GM12878 (cell line): Measurements from ENCODE around the gene KCNJ14. TPM values are rescaled to one million over a fixed set of nuclear protein-coding genes. Genes with fewer than 3 reads are reported as not detected.

ENCODE experiments used
- BACH1 ChIP-seq: fragments of 450-650 bp; IDR thresholded peaks from 2 replicates; pipeline ENCODE4 v1.6.1; 2017; ENCODE audit warnings: mild to moderate bottlenecking, borderline replicate concordance
- CHD1 ChIP-seq: IDR thresholded peaks from 2 replicates; pipeline ENCODE4 v1.6.1; 2012; ENCODE audit warnings: low read depth, low read length, improper control_type of control experiment
- CHD2 ChIP-seq: IDR thresholded peaks from 2 replicates; pipeline ENCODE4 v1.6.1; 2011; ENCODE audit warnings: low read depth, low read length, improper control_type of control experiment, borderline replicate concordance
- CHD4 ChIP-seq: fragments of 200-600 bp; sonication (generic); IDR thresholded peaks from 2 replicates; pipeline ENCODE4 v1.6.1; 2016; ENCODE audit warnings: mild to moderate bottlenecking
- HCFC1 ChIP-seq: fragments of 150-350 bp; IDR thresholded peaks from 2 replicates; pipeline ENCODE4 v1.6.1; 2014; ENCODE audit warnings: low read length
- HDAC2 ChIP-seq: fragments of 200-600 bp; sonication (generic); IDR thresholded peaks from 2 replicates; pipeline ENCODE4 v1.6.1; 2017
- HDAC6 ChIP-seq: fragments of 200-600 bp; sonication (generic); IDR thresholded peaks from one replicate; pipeline ENCODE4 v1.8.0; 2017; ENCODE audit warnings: antibody characterized with exemption; ENCODE audit not compliant: unreplicated experiment
- HSF1 ChIP-seq: fragments of 150-350 bp; IDR thresholded peaks from 2 replicates; pipeline ENCODE4 v1.6.1; 2014; ENCODE audit warnings: mild to moderate bottlenecking, low read depth, low read length
- IRF3 ChIP-seq: fragments of 450-650 bp; IDR thresholded peaks from 2 replicates; pipeline ENCODE4 v1.6.1; 2014; ENCODE audit warnings: mild to moderate bottlenecking
- IRF5 ChIP-seq: fragments of 450-650 bp; IDR thresholded peaks from 2 replicates; pipeline ENCODE4 v1.6.1; 2017; ENCODE audit warnings: borderline replicate concordance
- NFYA ChIP-seq: IDR thresholded peaks from 2 replicates; pipeline ENCODE4 v1.6.1; 2011; ENCODE audit warnings: low read depth, mild to moderate bottlenecking, low read length, improper control_type of control experiment, borderline replicate concordance
- NFYB ChIP-seq: IDR thresholded peaks from 2 replicates; pipeline ENCODE4 v1.6.1; 2011; ENCODE audit warnings: low read depth, mild to moderate bottlenecking, low read length, improper control_type of control experiment, moderate library complexity; ENCODE audit not compliant: insufficient read depth
- NR2F1 ChIP-seq: fragments of 450-650 bp; conservative IDR thresholded peaks from 2 replicates; pipeline ENCODE4 v1.6.1; 2017; ENCODE audit warnings: mild to moderate bottlenecking
- PAX5 ChIP-seq: IDR thresholded peaks from 2 replicates; pipeline ENCODE4 v1.6.1; 2011; ENCODE audit warnings: low read depth, low read length, borderline replicate concordance
- PKNOX1 ChIP-seq: fragments of 450-650 bp; IDR thresholded peaks from 2 replicates; pipeline ENCODE4 v1.6.1; 2016; ENCODE audit warnings: mild to moderate bottlenecking
- PML ChIP-seq: IDR thresholded peaks from 2 replicates; pipeline ENCODE4 v1.6.1; 2012; ENCODE audit warnings: low read length, inconsistent platforms
- RAD21 ChIP-seq: IDR thresholded peaks from 2 replicates; pipeline ENCODE4 v1.6.1; 2011; ENCODE audit warnings: mild to moderate bottlenecking, low read depth, low read length, moderate library complexity; ENCODE audit not compliant: insufficient read depth
- RAD51 ChIP-seq: fragments of 450-650 bp; IDR thresholded peaks from 2 replicates; pipeline ENCODE4 v1.6.1; 2016; ENCODE audit warnings: moderate library complexity, mild to moderate bottlenecking, inconsistent platforms
- SIX5 ChIP-seq: IDR thresholded peaks from 2 replicates; pipeline ENCODE4 v1.6.1; 2011; ENCODE audit warnings: mild to moderate bottlenecking, low read depth, low read length, moderate library complexity; ENCODE audit not compliant: severe bottlenecking
- SREBF1 ChIP-seq: IDR thresholded peaks from 2 replicates; pipeline ENCODE4 v1.6.1; 2012; ENCODE audit warnings: mild to moderate bottlenecking, low read length
- SUZ12 ChIP-seq: fragments of 200-600 bp; sonication (generic); IDR thresholded peaks from one replicate; pipeline ENCODE4 v1.6.1; 2018; ENCODE audit warnings: antibody characterized with exemption, mild to moderate bottlenecking; ENCODE audit not compliant: unreplicated experiment
- TARDBP ChIP-seq: IDR thresholded peaks from 2 replicates; pipeline ENCODE4 v1.6.1; 2016; ENCODE audit warnings: borderline replicate concordance
- WRNIP1 ChIP-seq: IDR thresholded peaks from 2 replicates; pipeline ENCODE4 v1.6.1; 2011; ENCODE audit warnings: low read depth, low read length, improper control_type of control experiment, borderline replicate concordance
- YBX1 ChIP-seq: fragments of 450-650 bp; IDR thresholded peaks from 2 replicates; pipeline ENCODE4 v1.6.1; 2016; ENCODE audit warnings: antibody characterized with exemption
- YY1 ChIP-seq: IDR thresholded peaks from 2 replicates; pipeline ENCODE4 v1.6.1; 2011; ENCODE audit warnings: low read depth, mild to moderate bottlenecking, low read length
- polyA plus RNA-seq, 11 experiments: library from polyadenylated mRNA; depleted of rRNA in 4 of 11; unstranded in 6 of 11; stranded (reverse) in 5 of 11; fragments of >200 nt; fragmentation: Nextera tagmentation in 4 of 11; fragmentation: Illumina TruSeq in 1 of 11; extraction: Ambion mirVana in 4 of 11; extraction: Trizol in 1 of 11; gene quantifications; 1 replicate in 1 of 11; 2 replicates in 10 of 11; pipeline versions ENCODE4 v1.2.1 to v1.2.3, GENCODE V29; 2011 to 2016; ENCODE audit warnings: inconsistent platforms in 2 of 11, missing spikeins in 2 of 11, low read depth in 1 of 11
- total RNA-seq, 4 experiments: library from RNA; depleted of rRNA in 3 of 4; stranded (reverse); fragments of >200 nt in 3 of 4; fragmentation: Illumina TruSeq in 1 of 4; extraction: Trizol in 1 of 4; gene quantifications; 2 replicates each; pipeline versions ENCODE4 v1.2.1 to v1.2.3, GENCODE V29; 2013 to 2021

KCNJ14 gene
- total and polyA plus RNA-seq, 10 of the 15 experiments (the other 5 are each of a cell fraction or from before 2014, with no cell fraction given) = 0.24 to 1.4 (median 0.42) TPM

- no peak for TF ChIP-seq WRNIP1
- TF ChIP-seq HDAC2 = no peak
- peak; percentile 12; the same call in 1 of the 2 replicates for TF ChIP-seq CHD2
- TF ChIP-seq HSF1 = no peak
- TF ChIP-seq PKNOX1 = no peak
- no peak for TF ChIP-seq SREBF1
- TF ChIP-seq HDAC6 = peak; percentile 58
- no peak for TF ChIP-seq TARDBP
- TF ChIP-seq CHD1 = no peak
- peak; percentile 89 for TF ChIP-seq HCFC1
- no peak for TF ChIP-seq NFYA
- no peak for TF ChIP-seq SUZ12
- peak; percentile 39; the same call in 1 of the 2 replicates for TF ChIP-seq YY1
- no peak for TF ChIP-seq NR2F1
- no peak for TF ChIP-seq PML
- TF ChIP-seq RAD51 = no peak
- TF ChIP-seq CHD4 = no peak
- TF ChIP-seq IRF3 = no peak
- TF ChIP-seq PAX5 = no peak
- TF ChIP-seq IRF5 = no peak
- TF ChIP-seq BACH1 = no peak
- no peak for TF ChIP-seq YBX1
- peak; percentile 91 for TF ChIP-seq SIX5
- no peak for TF ChIP-seq NFYB
- no peak for TF ChIP-seq RAD21
Observed at GRCh38 chr19:48513289-48514122, 58.1 kb downstream of the KCNJ14 start (continued).
